ENCODE measurements around the gene GBA2. TPM values are rescaled to one million over a fixed set of nuclear protein-coding genes. Genes with fewer than 3 reads are reported as not detected.
A peak's percentile ranks its signal among the peaks of the same experiment; 100 is the strongest.

GBA2 gene
- total RNA-seq, 4 donors from 2014 or later: 71.4 to 111 (median 101) TPM

DNA sequence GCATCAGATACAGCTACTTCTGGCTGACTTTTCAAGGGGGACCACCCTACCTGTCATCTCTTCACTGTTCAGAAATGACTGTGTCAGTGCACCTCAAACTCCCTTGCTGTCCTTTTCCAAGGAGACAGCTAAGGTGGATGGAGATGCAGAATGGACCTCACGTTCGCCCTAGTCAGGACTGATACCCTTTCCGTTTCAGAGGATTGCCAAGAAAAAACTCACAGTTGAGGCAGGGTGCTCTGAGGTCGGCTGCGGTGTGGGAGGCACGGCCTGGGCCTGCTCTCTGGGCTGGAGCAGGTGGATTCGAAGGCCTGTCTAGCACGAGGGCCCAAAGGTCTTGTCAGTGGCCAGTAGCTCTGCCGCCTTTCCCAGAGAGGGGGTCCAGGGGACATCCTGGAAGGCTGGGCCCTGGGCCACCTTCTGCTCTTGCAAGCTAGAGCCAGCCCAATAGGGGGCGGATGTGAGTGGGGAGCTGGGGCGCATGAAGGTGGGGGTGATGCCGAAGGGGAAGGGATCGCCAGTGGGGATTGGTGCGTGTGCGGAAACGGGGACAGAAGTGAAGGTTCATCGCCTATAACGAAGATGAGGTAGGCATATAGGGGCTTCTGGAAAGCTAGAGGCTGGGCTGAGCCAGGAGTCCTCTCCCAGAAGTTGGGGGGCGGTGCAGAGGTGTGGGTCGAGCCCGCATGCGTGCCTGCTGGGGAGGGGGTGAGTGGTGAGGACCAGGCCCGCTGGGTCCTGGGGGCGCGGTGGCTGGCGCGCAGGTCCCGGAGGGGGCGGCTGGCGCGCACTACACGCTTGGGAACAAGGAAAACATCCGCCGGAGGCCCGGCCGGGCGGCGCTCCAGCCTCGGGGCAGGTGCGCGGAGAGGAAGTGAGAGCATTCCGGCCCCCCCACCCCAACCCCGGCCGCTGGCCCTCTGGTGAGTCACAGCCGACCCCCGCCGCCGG is 7.5 kb upstream of the GBA2 start:
- Histone ChIP-seq H3K27ac (peak overlapping the region; percentile 81 to 93 (median 88)), H3K9me3 (no peaks in the 10 kb centered on the region), H3K36me3 (peaks cover 20 to 28% of the 10 kb centered on the region in 2 donors), H3K4me1 (peaks cover 29 to 43% of the 10 kb centered on the region in 2 donors), H3K4me3 (replicated peaks in 1 of 3) (peak overlapping the region in 2 of 3 donors; percentile 47 to 73), H3K27me3 (no peaks in the 10 kb centered on the region)
- WGBS, 2 donors: 14 to 25% methylated on average over 21 to 29 of the region's 48 CpGs
- DNase-seq: peak; percentile 81
- intact Hi-C loops (cut with DNase I): no loop called here
- TF ChIP-seq, protein P1, sequence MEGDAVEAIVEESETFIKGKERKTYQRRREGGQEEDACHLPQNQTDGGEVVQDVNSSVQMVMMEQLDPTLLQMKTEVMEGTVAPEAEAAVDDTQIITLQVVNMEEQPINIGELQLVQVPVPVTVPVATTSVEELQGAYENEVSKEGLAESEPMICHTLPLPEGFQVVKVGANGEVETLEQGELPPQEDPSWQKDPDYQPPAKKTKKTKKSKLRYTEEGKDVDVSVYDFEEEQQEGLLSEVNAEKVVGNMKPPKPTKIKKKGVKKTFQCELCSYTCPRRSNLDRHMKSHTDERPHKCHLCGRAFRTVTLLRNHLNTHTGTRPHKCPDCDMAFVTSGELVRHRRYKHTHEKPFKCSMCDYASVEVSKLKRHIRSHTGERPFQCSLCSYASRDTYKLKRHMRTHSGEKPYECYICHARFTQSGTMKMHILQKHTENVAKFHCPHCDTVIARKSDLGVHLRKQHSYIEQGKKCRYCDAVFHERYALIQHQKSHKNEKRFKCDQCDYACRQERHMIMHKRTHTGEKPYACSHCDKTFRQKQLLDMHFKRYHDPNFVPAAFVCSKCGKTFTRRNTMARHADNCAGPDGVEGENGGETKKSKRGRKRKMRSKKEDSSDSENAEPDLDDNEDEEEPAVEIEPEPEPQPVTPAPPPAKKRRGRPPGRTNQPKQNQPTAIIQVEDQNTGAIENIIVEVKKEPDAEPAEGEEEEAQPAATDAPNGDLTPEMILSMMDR (IDR thresholded peaks at IDR 0.05): peak in 5 of 6 experiments; percentile 16 to 78 (median 60)
- TF ChIP-seq POLR2A (IDR thresholded peaks at IDR 0.05): peak in 1 of 2 donors; percentile 50

GRCh38 chr9:35755071-35755470 is 6.0 kb upstream of the GBA2 start:
- DNase-seq: no peak
- H3K27me3 ChIP-seq: no peaks in the 10 kb centered on the region
- H3K4me3 ChIP-seq (replicated peaks in 1 of 3): no peak overlapping the region
- no peak for TF ChIP-seq POLR2A (IDR thresholded peaks at IDR 0.05)
- TF ChIP-seq, protein P1 (IDR thresholded peaks at IDR 0.05): no peak
- peaks cover 27 to 44% of the 10 kb centered on the region in 2 donors for H3K4me1 ChIP-seq
- H3K27ac ChIP-seq: no peak overlapping the region
- no peaks in the 10 kb centered on the region for H3K9me3 ChIP-seq
- intact Hi-C loops (cut with DNase I): no loop called here
- peaks cover 23 to 37% of the 10 kb centered on the region in 2 donors for H3K36me3 ChIP-seq
- 93 to 98% methylated on average over 4 of the region's 4 CpGs for WGBS, 2 donors

- WGBS, 2 donors: 43 to 63% methylated on average over 2 of the region's 3 CpGs
- H3K27me3 ChIP-seq: no peaks in the 10 kb centered on the region
- no peak within 1 kb of the TSS for H3K4me3 ChIP-seq (replicated peaks in 1 of 3)
- no peak for TF ChIP-seq POLR2A (IDR thresholded peaks at IDR 0.05)
- TF ChIP-seq, protein P1 (IDR thresholded peaks at IDR 0.05): no peak
- H3K36me3 ChIP-seq: peaks cover 23 to 37% of the 10 kb centered on the region in 2 donors
- no peak within 1 kb of the TSS for H3K27ac ChIP-seq
- no peaks in the 10 kb centered on the region for H3K9me3 ChIP-seq
- no peak for DNase-seq
- peaks cover 32 to 42% of the 10 kb centered on the region in 2 donors for H3K4me1 ChIP-seq
- intact Hi-C loops (cut with DNase I): no loop called here
Observed at GRCh38 chr9:35754264-35754663, 5.2 kb upstream of the GBA2 start, which contains the start of gene MSMP. MSMP (minus strand) TSS chr9:35754276; CDS start chr9:35754129, 147 bp downstream.

DNA sequence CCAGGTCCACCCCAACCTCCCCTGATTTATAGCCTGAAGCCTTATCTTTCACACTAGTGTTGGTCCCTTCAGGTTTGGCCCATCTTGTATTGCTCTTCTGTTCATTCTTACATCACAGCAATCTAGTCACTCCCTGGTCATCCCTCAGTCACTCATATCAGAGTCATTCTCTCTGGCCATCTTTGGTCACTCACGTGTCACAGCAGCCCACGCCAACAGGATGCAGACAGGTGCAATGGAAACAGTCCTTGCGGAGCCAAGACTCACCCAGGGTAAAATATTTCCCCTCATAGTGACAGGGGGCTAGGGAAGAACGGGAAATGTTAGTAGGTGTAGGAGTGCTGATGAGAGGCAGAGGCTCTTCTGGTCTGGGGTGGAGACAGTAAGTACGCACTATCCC is 4.4 kb upstream of the GBA2 start:
- Histone ChIP-seq H3K4me1 (peaks cover 28 to 34% of the 10 kb centered on the region in 2 donors), H3K9me3 (no peaks in the 10 kb centered on the region), H3K4me3 (replicated peaks in 1 of 3) (no peak overlapping the region), H3K36me3 (peaks cover 23 to 37% of the 10 kb centered on the region in 2 donors), H3K27me3 (no peaks in the 10 kb centered on the region), H3K27ac (no peak overlapping the region)
- TF ChIP-seq, protein P1 (IDR thresholded peaks at IDR 0.05): no peak
- no peak for TF ChIP-seq POLR2A (IDR thresholded peaks at IDR 0.05)
- no peak for DNase-seq
- WGBS, 2 donors: 87 to 89% methylated on average over 5 of the region's 5 CpGs
- intact Hi-C loops (cut with DNase I): no loop called here

DNA sequence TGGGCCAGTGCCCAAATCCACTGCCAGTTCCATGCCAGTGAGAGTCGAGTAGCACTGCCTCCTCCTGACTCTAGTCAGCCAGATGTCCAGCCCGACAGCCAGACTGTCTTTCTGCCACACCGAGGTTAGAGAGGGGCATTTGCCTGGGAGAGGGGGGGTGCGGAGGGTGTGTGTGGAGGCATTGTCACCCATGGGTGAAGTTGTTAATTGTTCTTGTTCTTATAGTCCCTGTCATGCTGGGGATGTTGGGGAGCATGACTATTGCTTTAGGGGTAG is 1.2 kb upstream of the GBA2 start:
- Histone ChIP-seq H3K4me1 (peaks cover 34 to 35% of the 10 kb centered on the region in 2 donors), H3K4me3 (replicated peaks in 1 of 3) (peak overlapping the region in 1 of 3 donors; percentile 69), H3K27ac (peak overlapping the region in 2 of 3 donors; percentile 68 to 84), H3K36me3 (peaks cover 23 to 37% of the 10 kb centered on the region in 2 donors), H3K27me3 (no peaks in the 10 kb centered on the region), H3K9me3 (no peaks in the 10 kb centered on the region)
- TF ChIP-seq POLR2A (IDR thresholded peaks at IDR 0.05): no peak
- WGBS, 2 donors: 36 to 48% methylated on average over 2 to 4 of the region's 4 CpGs
- DNase-seq: peak; percentile 36 to 60
- intact Hi-C loops (cut with DNase I): no loop called here

All from thyroid gland (tissue), 4 donors.